ENCODE results near the gene PLXNC1. TPM values are rescaled to one million over a fixed set of nuclear protein-coding genes. Genes with fewer than 3 reads are reported as not detected.

PLXNC1 gene
- total RNA-seq, 4 donors from 2014 or later = 4.8 to 6.8 (median 6.2) TPM

DNA sequence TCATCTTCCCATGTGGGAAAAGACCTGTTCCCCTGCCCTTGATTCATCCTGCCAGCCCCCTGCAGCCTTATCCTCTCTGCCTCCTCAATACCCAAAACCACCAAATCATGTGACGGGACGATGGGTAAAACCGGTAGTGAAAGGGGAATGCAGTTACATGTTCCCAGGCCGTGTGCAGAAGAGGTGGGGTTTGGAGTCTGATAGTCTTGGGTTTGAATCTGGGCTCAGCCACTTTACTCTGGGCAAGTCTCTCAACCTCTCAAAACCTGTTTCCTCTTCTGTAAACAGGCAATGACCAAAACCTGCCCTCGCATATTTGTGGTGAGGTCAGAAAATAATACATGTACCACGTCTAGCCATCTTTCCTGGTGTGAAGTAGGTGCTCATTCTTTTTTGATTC lies 123.0 kb downstream of the PLXNC1 start:
- H3K27ac ChIP-seq = no peak overlapping the region
- no peaks in the 10 kb centered on the region for H3K36me3 ChIP-seq
- 71 to 73% methylated on average over 6 of the region's 6 CpGs for WGBS, 2 donors (ENCODE audit: low coverage in 1 of 2)
- no peaks in the 10 kb centered on the region for H3K9me3 ChIP-seq
- TF ChIP-seq POLR2AphosphoS5 (IDR thresholded peaks at IDR 0.05) (no peak), CTCF (IDR thresholded peaks at IDR 0.05) (no peak)
- H3K27me3 ChIP-seq = no peaks in the 10 kb centered on the region
- H3K4me1 ChIP-seq = peaks cover 0 to 18% (median 0%) of the 10 kb centered on the region in 3 donors
- H3K4me3 ChIP-seq = no peak overlapping the region
- no peak for ATAC-seq

DNA sequence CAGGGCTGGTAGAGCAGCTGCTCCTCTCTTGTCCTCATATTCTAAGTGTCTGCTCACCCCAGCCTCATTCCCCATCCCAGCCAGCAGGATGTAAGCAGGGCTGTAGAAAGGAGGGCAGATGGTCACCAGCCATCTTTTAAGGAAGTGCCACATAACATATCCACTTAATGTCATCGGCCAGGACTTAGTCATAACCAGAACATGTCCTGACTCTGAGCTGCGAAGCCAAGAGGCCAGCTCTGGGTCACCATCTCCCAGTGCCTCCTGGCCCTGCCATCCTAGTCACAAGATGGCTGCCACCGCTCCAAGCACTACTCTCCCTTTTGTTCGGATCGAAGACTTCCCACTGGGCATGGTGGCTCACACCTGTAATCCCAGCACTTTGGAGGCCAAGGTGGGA lies 123.9 kb downstream of the PLXNC1 start:
- Histone ChIP-seq H3K27me3 (no peaks in the 10 kb centered on the region), H3K4me1 (peaks cover 0 to 11% (median 0%) of the 10 kb centered on the region in 3 donors), H3K36me3 (no peaks in the 10 kb centered on the region), H3K9me3 (no peaks in the 10 kb centered on the region), H3K27ac (no peak overlapping the region), H3K4me3 (no peak overlapping the region)
- 60 to 70% methylated on average over 2 of the region's 5 CpGs for WGBS, 2 donors (ENCODE audit: low coverage in 1 of 2)
- TF ChIP-seq CTCF (IDR thresholded peaks at IDR 0.05) (no peak), POLR2A (IDR thresholded peaks at IDR 0.05) (no peak), EP300 (IDR thresholded peaks at IDR 0.05) (no peak), POLR2AphosphoS5 (IDR thresholded peaks at IDR 0.05) (no peak)
- ATAC-seq = no peak

- no peaks in the 10 kb centered on the region for H3K36me3 ChIP-seq
- H3K27me3 ChIP-seq = no peaks in the 10 kb centered on the region
- peaks cover 0 to 1% (median 0%) of the 10 kb centered on the region in 3 donors for H3K4me1 ChIP-seq
- H3K9me3 ChIP-seq = no peaks in the 10 kb centered on the region
- no peak for TF ChIP-seq POLR2A (IDR thresholded peaks at IDR 0.05)
- no peak for TF ChIP-seq POLR2AphosphoS5 (IDR thresholded peaks at IDR 0.05)
- no peak for TF ChIP-seq EP300 (IDR thresholded peaks at IDR 0.05)
- TF ChIP-seq CTCF (IDR thresholded peaks at IDR 0.05) = no peak
- H3K27ac ChIP-seq = no peak overlapping the region
- H3K4me3 ChIP-seq = no peak overlapping the region
- ATAC-seq = no peak
- WGBS, 2 donors (ENCODE audit: low coverage in 1 of 2) = 88 to 94% methylated on average over 3 of the region's 3 CpGs
Measured at GRCh38 chr12:94273272-94273671, 124.9 kb downstream of the PLXNC1 start.

DNA sequence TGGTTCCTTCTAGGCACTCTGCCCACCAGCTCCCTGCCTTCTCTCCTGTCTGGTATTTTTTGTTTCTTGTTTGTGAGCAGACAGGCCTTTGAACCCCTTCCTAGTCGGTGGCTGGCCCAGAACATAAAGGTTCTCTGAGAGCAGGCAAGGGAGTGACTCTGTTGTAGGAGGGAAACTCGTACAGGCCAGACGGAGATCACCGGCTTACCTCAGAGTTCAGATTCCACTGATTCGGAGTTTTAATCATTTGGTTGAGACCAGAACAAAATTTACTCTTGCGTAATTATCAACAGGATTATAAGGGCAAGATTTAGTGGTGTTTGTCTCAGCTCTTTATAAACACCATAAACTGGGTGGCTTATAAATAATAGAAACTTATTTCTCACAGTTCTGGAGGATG lies 128.3 kb downstream of the PLXNC1 start:
- Histone ChIP-seq H3K27me3 (no peaks in the 10 kb centered on the region), H3K4me3 (no peak overlapping the region), H3K36me3 (peaks cover 0 to 15% of the 10 kb centered on the region in 2 donors), H3K9me3 (no peaks in the 10 kb centered on the region), H3K27ac (no peak overlapping the region), H3K4me1 (no peaks in the 10 kb centered on the region)
- ATAC-seq = no peak
- TF ChIP-seq CTCF (IDR thresholded peaks at IDR 0.05) = no peak
- WGBS, 2 donors (ENCODE audit: low coverage in 1 of 2) = 85 to 94% methylated on average over 5 of the region's 6 CpGs

- no peak for ATAC-seq
- Histone ChIP-seq H3K9me3 (no peaks in the 10 kb centered on the region), H3K36me3 (peaks cover 0 to 15% of the 10 kb centered on the region in 2 donors), H3K4me3 (no peak overlapping the region), H3K27me3 (no peaks in the 10 kb centered on the region), H3K4me1 (no peaks in the 10 kb centered on the region), H3K27ac (no peak overlapping the region)
- TF ChIP-seq POLR2AphosphoS5 (IDR thresholded peaks at IDR 0.05) (no peak), CTCF (IDR thresholded peaks at IDR 0.05) (no peak), POLR2A (IDR thresholded peaks at IDR 0.05) (no peak), EP300 (IDR thresholded peaks at IDR 0.05) (no peak)
- WGBS, 2 donors (ENCODE audit: low coverage in 1 of 2) = 70 to 87% methylated on average over 6 to 7 of the region's 9 CpGs
Measured at GRCh38 chr12:94277426-94278000, 129.1 kb downstream of the PLXNC1 start.
